GM12892 (cell line): ENCODE data around the gene SDF2L1.

Source experiments
- POLR2A ChIP-seq: IDR thresholded peaks from 2 replicates; pipeline ENCODE4 v1.6.1; 2011; ENCODE audit warnings: low read depth, low read length, control low read depth
- POLR2AphosphoS5 ChIP-seq: IDR thresholded peaks from 2 replicates; pipeline ENCODE4 v1.6.1; 2011; ENCODE audit warnings: low read depth, low read length, control low read depth
- TAF1 ChIP-seq: IDR thresholded peaks from 2 replicates; pipeline ENCODE4 v1.6.1; 2011; ENCODE audit warnings: low read depth, mild to moderate bottlenecking, control low read depth, low read length, borderline replicate concordance

DNA sequence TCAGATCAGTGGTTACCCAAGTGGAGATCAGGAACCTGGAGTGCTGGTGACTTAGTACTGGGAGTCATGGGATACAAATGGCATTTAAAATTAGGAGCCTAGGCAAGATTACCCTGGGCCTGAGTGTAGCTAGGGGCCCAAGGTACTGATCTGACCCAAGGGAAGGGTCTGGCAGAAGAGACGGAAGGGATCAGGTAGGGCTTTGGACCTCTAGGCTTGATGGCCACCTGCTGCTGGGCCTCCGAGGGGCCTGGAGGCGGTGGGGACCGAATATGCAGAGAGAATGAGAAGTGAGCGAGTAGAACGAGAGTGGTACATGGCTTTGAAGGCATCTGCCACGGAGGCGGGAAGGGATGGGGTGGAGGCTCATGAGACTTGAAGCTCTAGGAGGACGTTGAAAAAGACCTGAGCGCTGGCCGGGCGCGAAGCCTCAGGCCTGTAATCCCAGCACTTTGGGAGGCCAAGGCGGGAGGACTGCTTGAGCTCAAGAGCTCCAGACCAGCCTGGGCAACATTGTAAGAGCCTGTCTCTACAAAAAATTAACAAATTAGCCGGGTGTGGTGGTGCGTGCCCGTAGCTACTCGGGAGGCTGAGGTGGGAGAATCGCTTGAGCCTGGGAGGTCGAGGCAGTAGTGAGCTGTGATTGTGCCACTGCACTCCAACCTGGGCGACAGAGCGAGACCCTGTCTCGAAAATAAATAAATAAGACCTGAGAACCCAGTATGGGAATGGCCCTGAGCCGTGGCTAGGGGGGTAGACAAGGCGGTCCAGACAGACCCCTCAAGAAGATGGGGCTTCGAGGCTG lies 23.1 kb downstream of the SDF2L1 start:
- TF ChIP-seq POLR2AphosphoS5 (no peak), POLR2A (no peak), TAF1 (no peak)
